Measurements from ENCODE around the gene HSDL2.
"Not testable (repeated sequence)": the region's sequence is repeated elsewhere in the genome, so short reads cannot be mapped to it uniquely, and the experiment has no call there.

- TF ChIP-seq POLR2AphosphoS5 (IDR thresholded peaks at IDR 0.05; ENCODE audit: borderline replicate concordance, low read depth, low read length); EZH2 (IDR thresholded peaks at IDR 0.05): not testable (repeated sequence)
Measured at GRCh38 chr9:112512377-112512776, 132.5 kb downstream of the HSDL2 start.

All from SK-N-MC (cell line).